Cardiac fibroblast (primary cell): ENCODE measurements around the gene NR4A3.

Experiments used
- DNase-seq, 2 donors: peaks; one replicate each; pipeline versions ENCODE4 v3.0.0 to v3.0.0-alpha.2; 2010; ENCODE audit warnings: low read depth in 2 of 2
- H3K4me3 ChIP-seq, 2 donors: replicated peaks in 1 of 2; 1 replicate in 1 of 2; 2 replicates in 1 of 2; pipeline ENCODE4 v1.5.1; 2011; ENCODE audit warnings: low read depth in 2 of 2, low read length in 2 of 2, mild to moderate bottlenecking in 2 of 2, moderate library complexity in 1 of 2
- TF ChIP-seq, protein P1 (sequence below): IDR thresholded peaks from one replicate; pipeline ENCODE4 v1.5.1; 2011; ENCODE audit warnings: low read depth, mild to moderate bottlenecking, low read length, inconsistent platforms

Gene NR4A3

DNA sequence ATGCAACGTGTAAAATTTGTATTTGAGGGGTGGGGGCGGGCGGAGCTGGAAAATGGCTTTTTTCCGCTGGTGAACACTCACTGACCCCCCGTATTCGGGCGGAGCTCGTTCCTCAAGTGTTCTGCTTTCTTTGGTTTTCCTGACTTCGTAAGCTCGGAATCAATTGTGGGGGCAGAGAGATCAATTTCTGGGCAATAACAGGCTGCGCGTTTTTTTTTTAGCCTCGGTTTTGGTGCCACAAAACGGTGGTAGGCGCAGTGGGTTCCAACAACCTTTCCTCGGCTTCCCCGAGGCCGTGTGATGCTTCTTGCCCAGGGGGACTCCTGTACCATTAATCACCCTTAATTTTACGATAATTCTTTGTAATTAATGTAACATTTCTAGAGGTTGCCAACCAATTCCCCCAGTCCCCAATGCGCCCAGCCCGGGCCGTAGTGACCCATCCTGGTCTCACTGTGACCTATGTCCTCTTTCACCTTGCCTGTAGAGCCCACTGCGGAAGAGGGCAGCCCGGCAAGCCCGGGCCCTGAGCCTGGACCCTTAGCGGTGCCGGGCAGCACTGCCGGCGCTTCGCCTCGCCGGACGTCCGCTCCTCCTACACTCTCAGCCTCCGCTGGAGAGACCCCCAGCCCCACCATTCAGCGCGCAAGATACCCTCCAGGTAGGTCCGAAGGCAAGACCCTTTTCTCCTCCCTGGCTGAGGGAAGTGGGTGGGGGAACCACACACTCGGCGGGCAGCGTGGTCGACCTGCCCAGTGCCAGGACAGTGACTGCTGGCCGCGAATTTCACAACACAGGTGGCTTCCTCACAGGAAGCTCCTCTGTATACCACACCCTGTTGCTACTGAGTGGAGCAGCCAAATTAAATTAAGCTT is 3.7 kb downstream of the NR4A3 start:
- TF ChIP-seq, protein P1, sequence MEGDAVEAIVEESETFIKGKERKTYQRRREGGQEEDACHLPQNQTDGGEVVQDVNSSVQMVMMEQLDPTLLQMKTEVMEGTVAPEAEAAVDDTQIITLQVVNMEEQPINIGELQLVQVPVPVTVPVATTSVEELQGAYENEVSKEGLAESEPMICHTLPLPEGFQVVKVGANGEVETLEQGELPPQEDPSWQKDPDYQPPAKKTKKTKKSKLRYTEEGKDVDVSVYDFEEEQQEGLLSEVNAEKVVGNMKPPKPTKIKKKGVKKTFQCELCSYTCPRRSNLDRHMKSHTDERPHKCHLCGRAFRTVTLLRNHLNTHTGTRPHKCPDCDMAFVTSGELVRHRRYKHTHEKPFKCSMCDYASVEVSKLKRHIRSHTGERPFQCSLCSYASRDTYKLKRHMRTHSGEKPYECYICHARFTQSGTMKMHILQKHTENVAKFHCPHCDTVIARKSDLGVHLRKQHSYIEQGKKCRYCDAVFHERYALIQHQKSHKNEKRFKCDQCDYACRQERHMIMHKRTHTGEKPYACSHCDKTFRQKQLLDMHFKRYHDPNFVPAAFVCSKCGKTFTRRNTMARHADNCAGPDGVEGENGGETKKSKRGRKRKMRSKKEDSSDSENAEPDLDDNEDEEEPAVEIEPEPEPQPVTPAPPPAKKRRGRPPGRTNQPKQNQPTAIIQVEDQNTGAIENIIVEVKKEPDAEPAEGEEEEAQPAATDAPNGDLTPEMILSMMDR, result no peak
- no peak for DNase-seq
- no peak overlapping the region for H3K4me3 ChIP-seq

DNA sequence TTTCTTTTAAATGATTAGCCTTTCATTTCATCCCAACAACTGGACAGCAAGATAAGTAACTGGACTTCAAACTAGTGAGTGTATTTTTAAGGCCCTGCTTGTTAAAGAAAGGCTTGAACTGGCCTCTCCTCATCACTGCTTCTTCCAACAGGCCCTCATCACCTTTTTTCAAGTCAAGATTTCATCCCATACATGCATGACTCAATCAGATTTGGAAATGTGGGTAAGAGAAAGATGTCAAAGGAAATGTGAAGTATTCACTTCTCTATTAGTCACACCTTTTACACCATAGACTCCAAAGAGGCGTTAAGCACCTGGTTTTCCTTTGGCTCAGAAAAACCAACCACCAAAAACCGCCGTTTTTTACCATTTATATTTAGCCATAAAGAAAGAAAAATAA is 4.9 kb downstream of the NR4A3 start:
- TF ChIP-seq, protein P1, result no peak

DNA sequence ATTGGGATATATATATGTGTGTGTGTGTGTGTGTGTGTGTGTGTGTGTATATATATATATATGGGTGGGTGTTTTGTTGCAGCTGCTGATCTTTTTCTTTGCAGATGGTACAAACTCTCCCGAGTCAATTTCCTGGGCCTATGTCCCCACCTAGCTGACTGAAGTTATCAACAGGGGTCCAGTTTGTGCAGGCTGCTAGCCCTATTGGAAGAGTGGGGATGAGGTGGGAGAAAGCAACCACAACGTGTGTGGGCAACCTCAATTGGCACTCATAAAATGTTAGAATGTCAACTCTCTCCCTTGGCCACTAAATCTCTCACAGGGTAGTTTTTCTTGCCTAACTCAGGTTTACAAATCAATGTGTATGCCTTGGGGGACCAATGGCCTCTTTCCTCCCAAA is 5.6 kb downstream of the NR4A3 start:
- DNase-seq, result no peak
- H3K4me3 ChIP-seq, result no peak overlapping the region

More for the DNA sequence above, 4.9 kb downstream of the NR4A3 start:
- H3K4me3 ChIP-seq, result no peak overlapping the region
- DNase-seq, result no peak

DNA sequence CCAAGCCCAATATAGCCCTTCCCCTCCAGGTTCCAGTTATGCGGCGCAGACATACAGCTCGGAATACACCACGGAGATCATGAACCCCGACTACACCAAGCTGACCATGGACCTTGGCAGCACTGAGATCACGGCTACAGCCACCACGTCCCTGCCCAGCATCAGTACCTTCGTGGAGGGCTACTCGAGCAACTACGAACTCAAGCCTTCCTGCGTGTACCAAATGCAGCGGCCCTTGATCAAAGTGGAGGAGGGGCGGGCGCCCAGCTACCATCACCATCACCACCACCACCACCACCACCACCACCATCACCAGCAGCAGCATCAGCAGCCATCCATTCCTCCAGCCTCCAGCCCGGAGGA is 6.3 kb downstream of the NR4A3 start:
- TF ChIP-seq, protein P1, result no peak
- no peak overlapping the region for H3K4me3 ChIP-seq
- no peak for DNase-seq

More for the DNA sequence above, 5.6 kb downstream of the NR4A3 start:
- TF ChIP-seq, protein P1, result no peak

DNA sequence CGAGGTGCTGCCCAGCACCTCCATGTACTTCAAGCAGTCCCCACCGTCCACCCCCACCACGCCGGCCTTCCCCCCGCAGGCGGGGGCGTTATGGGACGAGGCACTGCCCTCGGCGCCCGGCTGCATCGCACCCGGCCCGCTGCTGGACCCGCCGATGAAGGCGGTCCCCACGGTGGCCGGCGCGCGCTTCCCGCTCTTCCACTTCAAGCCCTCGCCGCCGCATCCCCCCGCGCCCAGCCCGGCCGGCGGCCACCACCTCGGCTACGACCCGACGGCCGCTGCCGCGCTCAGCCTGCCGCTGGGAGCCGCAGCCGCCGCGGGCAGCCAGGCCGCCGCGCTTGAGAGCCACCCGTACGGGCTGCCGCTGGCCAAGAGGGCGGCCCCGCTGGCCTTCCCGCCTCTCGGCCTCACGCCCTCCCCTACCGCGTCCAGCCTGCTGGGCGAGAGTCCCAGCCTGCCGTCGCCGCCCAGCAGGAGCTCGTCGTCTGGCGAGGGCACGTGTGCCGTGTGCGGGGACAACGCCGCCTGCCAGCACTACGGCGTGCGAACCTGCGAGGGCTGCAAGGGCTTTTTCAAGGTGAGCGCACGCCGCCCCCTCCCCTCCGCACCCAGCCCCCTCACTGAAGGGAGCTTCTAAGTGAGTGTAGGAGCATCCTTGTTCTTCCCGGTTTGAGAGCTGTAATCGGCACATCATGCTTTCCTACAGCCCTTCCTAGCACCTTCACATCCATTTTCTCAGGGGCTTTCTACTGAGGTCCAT is 6.9 kb downstream of the NR4A3 start:
- TF ChIP-seq, protein P1, result no peak

DNA sequence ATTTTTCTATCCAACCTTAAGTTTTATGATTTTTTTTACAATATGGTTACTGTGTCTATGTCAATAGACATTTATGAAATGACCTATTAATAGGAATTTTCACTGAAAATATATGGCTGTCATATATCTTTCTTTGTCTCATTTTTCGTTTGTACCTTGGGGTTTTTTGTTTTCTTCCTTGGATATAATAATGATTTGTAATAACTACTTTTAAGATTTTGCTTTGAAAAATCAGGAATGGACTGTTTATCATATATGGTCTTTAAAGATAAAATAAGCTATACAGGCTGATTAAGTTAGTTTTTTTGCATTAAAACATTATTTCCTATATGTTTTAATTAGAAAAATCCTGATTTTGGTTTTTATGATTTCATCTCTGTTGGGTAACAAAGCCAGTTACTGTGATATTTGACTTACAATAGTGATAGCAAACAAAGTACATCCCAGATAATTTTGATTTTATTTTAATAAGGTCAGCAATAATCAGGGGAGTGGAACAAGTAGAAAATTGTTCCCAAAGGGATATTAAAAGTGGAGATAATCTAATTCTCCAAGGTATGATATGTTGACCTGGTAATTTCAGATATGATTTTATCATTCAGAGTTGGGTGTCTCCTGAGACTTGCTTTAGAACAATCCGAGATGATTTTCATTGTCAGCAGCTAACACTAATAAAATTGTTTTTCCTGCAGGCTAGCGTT is 10.3 kb downstream of the NR4A3 start:
- H3K4me3 ChIP-seq, result no peak overlapping the region
- DNase-seq, result no peak
- TF ChIP-seq, protein P1, result no peak

More for the DNA sequence above, 6.9 kb downstream of the NR4A3 start:
- peak in 1 of 2 donors; percentile 43 for DNase-seq
- H3K4me3 ChIP-seq, result no peak overlapping the region
